Stimulated activated CD4-positive, alpha-beta T cell treated with anti-CD3 and anti-CD28 coated beads, Interleukin-1b, Interleukin-23, amount 100 ng/mL, for 4 hours (primary cell): ENCODE data around the gene NAPG.
"Not testable (repeated sequence)": the region's sequence is repeated elsewhere in the genome, so short reads cannot be mapped to it uniquely, and the experiment has no call there.

Experiments
- DNase-seq, 2 donors: peaks; one replicate each; pipeline ENCODE4 v3.0.0-alpha.2; 2020; ENCODE audit warnings: low read depth in 2 of 2

NAPG gene

GRCh38 chr18:10579079-10579867 is 53.4 kb downstream of the NAPG start:
- DNase-seq: no peak

DNA sequence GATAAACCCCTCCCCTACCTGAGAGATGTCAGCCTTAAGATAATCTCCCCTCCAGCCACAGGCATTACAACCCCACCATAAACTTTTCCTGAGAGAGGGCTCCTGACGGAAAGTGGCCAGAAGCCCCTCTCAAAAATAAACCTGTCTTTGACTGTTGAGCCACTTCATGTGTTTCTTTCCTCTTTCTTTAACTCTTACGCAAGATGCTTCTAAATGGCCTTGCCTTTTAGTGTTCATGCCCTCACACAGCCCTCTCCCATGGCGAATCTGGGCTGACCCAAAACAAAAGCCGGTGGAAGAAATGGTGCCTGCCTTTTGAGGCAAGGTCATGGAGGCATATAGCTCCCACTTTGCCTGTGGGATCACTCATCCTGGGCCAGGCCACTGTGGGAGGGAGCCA is 54.4 kb downstream of the NAPG start:
- DNase-seq: no peak

GRCh38 chr18:10585260-10585659 is 59.4 kb downstream of the NAPG start:
- DNase-seq: no peak

DNA sequence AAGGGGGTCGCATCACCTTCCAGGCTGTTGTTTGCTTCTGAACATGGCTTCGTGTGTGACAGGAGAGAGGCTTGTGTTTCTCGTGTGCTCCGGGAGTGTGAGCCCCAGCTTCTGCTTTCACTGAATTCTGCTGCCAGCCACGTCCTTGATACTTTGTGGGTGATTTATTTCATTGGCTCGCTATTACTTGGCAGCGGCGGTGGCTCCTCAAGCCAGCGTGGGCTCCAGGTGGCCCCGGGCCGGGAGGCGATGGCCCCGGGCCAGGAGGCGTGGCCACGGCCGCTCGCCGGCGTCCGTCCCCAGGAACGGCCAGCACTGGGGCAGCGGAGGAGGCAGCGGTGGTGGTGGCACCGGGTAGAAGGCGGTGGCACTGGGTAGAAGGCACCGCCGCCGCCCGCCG is 63.1 kb downstream of the NAPG start:
- DNase-seq: no peak

DNA sequence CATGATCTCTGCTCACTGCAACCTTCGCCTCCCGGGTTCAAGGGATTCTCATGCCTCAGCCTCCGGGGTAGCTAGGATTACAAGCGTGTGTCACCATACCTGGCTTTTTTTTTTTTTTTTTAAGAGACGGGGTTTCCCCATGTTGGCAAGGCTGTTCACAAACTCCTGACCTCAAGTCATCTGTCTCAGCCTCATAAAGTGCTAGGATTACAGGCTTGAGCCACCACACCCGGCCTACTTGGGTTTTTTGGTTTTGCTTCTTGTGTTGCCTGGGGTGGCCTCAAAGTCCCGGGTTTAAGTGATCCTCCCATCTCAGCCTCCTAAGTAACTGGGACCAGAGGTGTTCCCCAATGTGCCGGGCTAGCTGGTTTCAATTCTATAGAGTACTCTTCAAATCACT is 64.6 kb downstream of the NAPG start:
- DNase-seq: no peak

DNA sequence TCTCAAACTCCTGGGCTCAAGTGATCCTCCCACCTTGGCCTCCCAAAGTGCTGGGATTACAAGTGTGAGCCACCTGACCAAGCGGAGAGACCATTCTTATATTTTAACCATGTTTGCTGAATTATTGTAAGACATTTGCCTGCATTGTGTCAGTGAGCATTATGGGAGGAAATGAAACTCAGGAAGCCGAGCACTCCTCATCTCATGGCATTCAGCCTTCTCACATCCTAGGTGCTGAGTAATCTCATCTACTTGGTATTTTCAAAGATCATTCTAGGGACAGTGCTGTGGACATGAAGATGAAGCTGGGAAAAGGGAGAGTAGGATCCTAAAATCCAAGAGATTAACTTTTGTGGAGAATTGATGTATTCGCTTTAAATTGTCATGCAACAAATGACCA is 66.1 kb downstream of the NAPG start:
- DNase-seq: no peak

DNA sequence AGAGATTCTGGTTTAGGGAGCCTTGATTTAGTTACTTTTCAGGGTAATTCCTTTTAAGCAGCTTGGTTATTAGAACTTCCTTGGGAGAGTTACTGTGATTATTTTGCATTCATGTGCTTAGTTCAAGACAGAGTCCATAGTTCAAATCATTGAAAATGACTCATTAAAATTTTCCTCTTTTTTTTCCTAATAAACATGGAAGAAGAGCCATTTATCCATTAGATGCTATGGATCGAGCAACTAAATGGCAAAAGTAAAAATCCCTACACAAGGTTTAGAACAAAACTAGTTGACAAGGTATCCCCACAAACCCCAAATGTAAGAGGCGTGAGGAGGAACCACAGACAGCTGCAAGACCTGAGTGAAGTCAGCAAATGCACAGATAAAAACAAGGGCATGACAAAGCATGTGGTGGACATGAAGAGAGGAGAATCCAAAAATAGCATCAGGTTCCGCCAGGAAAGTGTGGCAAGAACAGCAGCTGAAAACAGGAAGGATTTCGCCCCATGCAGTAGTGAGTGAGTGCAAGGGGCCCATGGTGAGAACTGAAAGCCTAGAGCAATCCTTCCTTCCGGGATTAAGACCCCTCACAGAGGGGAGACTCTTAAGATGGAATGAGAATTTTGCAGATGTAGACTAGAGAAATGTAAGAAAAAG is 67.7 kb downstream of the NAPG start:
- not testable (repeated sequence) for DNase-seq

- not testable (repeated sequence) for DNase-seq
Measured at GRCh38 chr18:10595917-10596316, 70.1 kb downstream of the NAPG start.

DNA sequence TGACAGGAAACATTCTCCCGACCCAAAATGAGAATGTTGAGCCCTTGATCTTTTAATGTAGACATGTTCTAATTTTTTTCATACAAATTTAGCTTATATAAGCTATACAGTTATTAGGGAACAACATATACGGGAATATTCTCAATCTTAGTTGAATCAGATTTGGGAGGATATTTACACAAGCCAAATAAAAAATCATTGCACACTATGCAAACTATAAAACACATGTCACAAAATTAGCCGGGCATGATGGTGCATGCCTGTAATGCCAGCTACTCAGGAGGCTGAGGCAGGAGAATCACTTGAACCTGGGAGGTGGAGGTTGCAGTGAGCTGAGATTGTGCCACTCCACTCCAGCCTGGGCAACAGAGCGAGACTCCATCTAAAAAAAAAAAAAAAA is 71.9 kb downstream of the NAPG start:
- not testable (repeated sequence) for DNase-seq

- not testable (repeated sequence) for DNase-seq
Measured at GRCh38 chr18:10600701-10601100, 74.9 kb downstream of the NAPG start.
